Glomerular visceral epithelial cell (primary cell): ENCODE measurements around the gene CMYA5.
A peak's percentile ranks its signal among the peaks of the same experiment; 100 is the strongest.
"Not testable (repeated sequence)": the region's sequence is repeated elsewhere in the genome, so short reads cannot be mapped to it uniquely, and the experiment has no call there.

Experiments used
- DNase-seq: peaks from one replicate; pipeline ENCODE4 v3.0.0-alpha.2; 2016; ENCODE audit errors: extremely low spot score

Gene CMYA5

GRCh38 chr5:79702606-79703380 is 13.2 kb downstream of the CMYA5 start:
- DNase-seq: peak; percentile 23

- no peak for DNase-seq
Measured at GRCh38 chr5:79703381-79703645, 13.7 kb downstream of the CMYA5 start.

GRCh38 chr5:79704553-79704952 is 14.9 kb downstream of the CMYA5 start:
- no peak for DNase-seq

GRCh38 chr5:79705632-79706031 is 16.0 kb downstream of the CMYA5 start:
- no peak for DNase-seq

GRCh38 chr5:79706317-79706716 is 16.7 kb downstream of the CMYA5 start:
- DNase-seq: not testable (repeated sequence)

- no peak for DNase-seq
Measured at GRCh38 chr5:79707535-79707934, 17.9 kb downstream of the CMYA5 start.

GRCh38 chr5:79712741-79713140 is 23.1 kb downstream of the CMYA5 start:
- DNase-seq: no peak

GRCh38 chr5:79713727-79714126 is 24.1 kb downstream of the CMYA5 start:
- DNase-seq: no peak

- DNase-seq: no peak
Measured at GRCh38 chr5:79716839-79717238, 27.2 kb downstream of the CMYA5 start.

- no peak for DNase-seq
Measured at GRCh38 chr5:79720096-79720495, 30.5 kb downstream of the CMYA5 start.

- no peak for DNase-seq
Measured at GRCh38 chr5:79727451-79728355, 38.1 kb downstream of the CMYA5 start.

- DNase-seq: no peak
Measured at GRCh38 chr5:79728396-79728795, 38.8 kb downstream of the CMYA5 start.

GRCh38 chr5:79729679-79730078 is 40.0 kb downstream of the CMYA5 start:
- no peak for DNase-seq

GRCh38 chr5:79730564-79730963 is 40.9 kb downstream of the CMYA5 start:
- no peak for DNase-seq

- no peak for DNase-seq
Measured at GRCh38 chr5:79731775-79732174, 42.1 kb downstream of the CMYA5 start.

GRCh38 chr5:79736528-79737514 is 47.2 kb downstream of the CMYA5 start:
- no peak for DNase-seq

GRCh38 chr5:79738349-79738748 is 48.7 kb downstream of the CMYA5 start:
- no peak for DNase-seq

- no peak for DNase-seq
Measured at GRCh38 chr5:79742549-79743136, 53.0 kb downstream of the CMYA5 start.

GRCh38 chr5:79743846-79744605 is 54.4 kb downstream of the CMYA5 start:
- no peak for DNase-seq

- no peak for DNase-seq
Measured at GRCh38 chr5:79745255-79745654, 55.6 kb downstream of the CMYA5 start.
